K562 (cell line): ENCODE measurements around the gene TEP1. TPM values are rescaled to one million over a fixed set of nuclear protein-coding genes. Genes with fewer than 3 reads are reported as not detected.

ENCODE experiments used
- ATAC-seq: fragments of 200-7000 bp; cut with Tn5 transposase; 3 replicates; pipeline ENCODE4 v1.9.1; 2020; ENCODE audit warnings: moderate library complexity
- BruUV-seq: library from RNA; stranded (reverse); fragments of 400-500 nt; replicated peaks from 2 replicates; lab custom pipeline; 2021; lab: Mats Ljungman, UMichigan
- CTCF ChIA-PET: fragments of 300-600 bp; formaldehyde crosslinking; extraction: SDS; loops from one replicate; lab custom pipeline; 2021; ENCODE audit warnings: low intra/inter-chr PET ratio; lab: Yijun Ruan, JAX
- POLR2A ChIA-PET: fragments of 300-600, 350-650 bp; sonication (Branson Sonifier 250); formaldehyde crosslinking; extraction: SDS; loops from one replicate; lab custom pipeline; 2021; ENCODE audit warnings: antibody characterized with exemption, inconsistent platforms; lab: Yijun Ruan, JAX
- DNase-seq, 4 experiments: peaks; one replicate each; pipeline versions ENCODE4 v3.0.0 to v3.0.0-alpha.2; 2011 to 2018; ENCODE audit warnings: low spot score in 3 of 4, mixed read lengths in 3 of 4; ENCODE audit errors: extremely low read depth in 1 of 4
- FAIRE-seq: peaks from 2 replicates; lab custom pipeline; 2011; peaks lifted over from hg19 to GRCh38; lab: Jason Lieb, UNC
- H2AFZ ChIP-seq: 2 replicates; pipeline ENCODE4 v1.6.0; 2011; ENCODE audit warnings: low read depth, low read length, control low read depth, inconsistent platforms
- H3K27ac ChIP-seq: fragments of 200-600 bp; 3 replicates; pipeline ENCODE4 v1.8.0; 2011; ENCODE audit warnings: low read depth, mild to moderate bottlenecking, control low read depth, inconsistent platforms, low read length, moderate library complexity, mixed read lengths; ENCODE audit errors: extremely low read depth
- H3K27me3 ChIP-seq, 2 experiments: fragments of 300-600 bp in 1 of 2; 2 replicates in 1 of 2; 3 replicates in 1 of 2; pipeline versions ENCODE4 v1.6.0 to v1.8.0; 2011; ENCODE audit warnings: inconsistent platforms in 2 of 2, low read length in 2 of 2, mild to moderate bottlenecking in 1 of 2, mixed read lengths in 1 of 2, moderate library complexity in 1 of 2; ENCODE audit not compliant: control insufficient read depth in 2 of 2, insufficient read depth in 2 of 2
- H3K36me3 ChIP-seq: fragments of 300-600 bp; 3 replicates; pipeline ENCODE4 v1.8.0; 2011; ENCODE audit warnings: mild to moderate bottlenecking, low read length, inconsistent platforms; ENCODE audit not compliant: control insufficient read depth, insufficient read depth
- H3K4me1 ChIP-seq, 2 experiments: fragments of 200-600 bp in 1 of 2; replicated peaks in 1 of 2; 2 replicates in 1 of 2; 3 replicates in 1 of 2; pipeline versions ENCODE4 v1.5.1 to v1.8.0; 2011; ENCODE audit warnings: inconsistent platforms in 2 of 2, low read length in 2 of 2, mild to moderate bottlenecking in 1 of 2, mixed read lengths in 1 of 2, moderate library complexity in 1 of 2; ENCODE audit not compliant: control insufficient read depth in 2 of 2, insufficient read depth in 2 of 2
- H3K4me2 ChIP-seq: 2 replicates; pipeline ENCODE4 v1.6.1; 2011; ENCODE audit warnings: low read length, control low read depth, inconsistent platforms, mixed read lengths; ENCODE audit not compliant: insufficient read depth
- H3K4me3 ChIP-seq: fragments of 200-600 bp; sonication (generic), shearing (Covaris generic); 2 replicates; pipeline ENCODE4 v1.5.1; 2016; ENCODE audit warnings: control low read depth, inconsistent platforms
- H3K79me2 ChIP-seq: fragments of 200-600 bp; 3 replicates; pipeline ENCODE4 v1.8.0; 2011; ENCODE audit warnings: low read length, inconsistent platforms; ENCODE audit not compliant: control insufficient read depth, insufficient read depth
- H3K9ac ChIP-seq, 2 experiments: 2 replicates each; pipeline versions ENCODE4 v1.6.0 to v1.6.1; 2011; ENCODE audit warnings: low read depth in 2 of 2, low read length in 2 of 2, control low read depth in 1 of 2, inconsistent platforms in 1 of 2, mild to moderate bottlenecking in 1 of 2, mixed read lengths in 1 of 2; ENCODE audit not compliant: insufficient read depth in 1 of 2
- H3K9me1 ChIP-seq: one replicate; pipeline ENCODE4 v1.6.0; 2011; ENCODE audit warnings: inconsistent platforms, mild to moderate bottlenecking, low read length, moderate library complexity; ENCODE audit not compliant: control insufficient read depth, insufficient read depth
- H3K9me3 ChIP-seq: replicated peaks from 2 replicates; pipeline ENCODE4 v1.5.1; 2011; ENCODE audit warnings: low read depth, low read length, inconsistent platforms; ENCODE audit not compliant: control insufficient read depth, insufficient read depth
- H4K20me1 ChIP-seq: replicated peaks from 2 replicates; pipeline ENCODE4 v1.6.1; 2011; ENCODE audit warnings: low read length, inconsistent platforms, mixed read lengths; ENCODE audit not compliant: control insufficient read depth, insufficient read depth
- CTCF ChIP-seq, 3 experiments: IDR thresholded peaks in 2 of 3; conservative IDR thresholded peaks in 1 of 3; 2 replicates each; pipeline ENCODE4 v1.5.1; 2011 to 2012; ENCODE audit warnings: low read length in 3 of 3, mild to moderate bottlenecking in 3 of 3, control low read depth in 2 of 3, improper control_type of control experiment in 1 of 3, inconsistent platforms in 1 of 3, low read depth in 1 of 3, mixed read lengths in 1 of 3, moderate library complexity in 1 of 3; ENCODE audit not compliant: insufficient read depth in 2 of 3
- DACH1 ChIP-seq: fragments of 450-650 bp; IDR thresholded peaks from 2 replicates; pipeline ENCODE4 v1.6.1; 2018; ENCODE audit not compliant: partially characterized antibody
- ERF ChIP-seq: fragments of 450-650 bp; formaldehyde crosslinking; IDR thresholded peaks from 2 replicates; pipeline ENCODE4 v1.4.0; 2020; ENCODE audit warnings: mild to moderate bottlenecking, mixed read lengths
- LCOR ChIP-seq: sonication (generic); formaldehyde crosslinking; IDR thresholded peaks from 2 replicates; pipeline ENCODE4 v1.8.0; 2022; ENCODE audit warnings: mild to moderate bottlenecking, missing genetic modification reagents
- MAZ ChIP-seq, 2 experiments: fragments of 450-650 bp in 1 of 2; sonication (generic) in 1 of 2; formaldehyde crosslinking; IDR thresholded peaks in 1 of 2; conservative IDR thresholded peaks in 1 of 2; 2 replicates each; pipeline versions ENCODE4 v1.4.0 to v1.5.0; 2020; ENCODE audit warnings: mild to moderate bottlenecking in 1 of 2, missing genetic modification reagents in 1 of 2
- MECOM ChIP-seq: fragments of 250-450 bp; sonication (Bioruptor Pico); IDR thresholded peaks from 2 replicates; pipeline ENCODE4 v1.8.0; 2022; ENCODE audit warnings: inconsistent platforms
- MEF2D ChIP-seq: conservative IDR thresholded peaks from 2 replicates; pipeline ENCODE4 v1.6.1; 2016; ENCODE audit warnings: low read depth, missing genetic modification characterization, missing compliant biosample characterization
- NCOR1 ChIP-seq: fragments of 450-650 bp; IDR thresholded peaks from 2 replicates; pipeline ENCODE4 v1.6.1; 2016; ENCODE audit warnings: mild to moderate bottlenecking, moderate library complexity
- NR4A1 ChIP-seq, 2 experiments: fragments of 250-450 bp in 1 of 2; fragments of 450-650 bp in 1 of 2; sonication (Bioruptor Pico) in 1 of 2; IDR thresholded peaks; 2 replicates each; pipeline versions ENCODE4 v1.4.0 to v1.6.1; 2016 to 2020; ENCODE audit warnings: mild to moderate bottlenecking in 2 of 2, missing compliant biosample characterization in 1 of 2, missing genetic modification characterization in 1 of 2, moderate library complexity in 1 of 2
- POLR2AphosphoS5 ChIP-seq: IDR thresholded peaks from 2 replicates; pipeline ENCODE4 v1.6.1; 2011; ENCODE audit warnings: mild to moderate bottlenecking, low read depth, low read length, moderate library complexity; ENCODE audit not compliant: control insufficient read depth, insufficient read depth
- STAT5B ChIP-seq: fragments of 250-450 bp; sonication (Bioruptor Pico); IDR thresholded peaks from 2 replicates; pipeline ENCODE4 v1.8.0; 2021; ENCODE audit warnings: mild to moderate bottlenecking, inconsistent platforms
- ZFP1 ChIP-seq: fragments of 450-650 bp; formaldehyde crosslinking; IDR thresholded peaks from 2 replicates; pipeline ENCODE4 v1.4.0; 2020; ENCODE audit warnings: mild to moderate bottlenecking, mixed read lengths
- ZSCAN29 ChIP-seq: fragments of 450-650 bp; IDR thresholded peaks from 2 replicates; pipeline ENCODE4 v1.6.1; 2017
- WGBS: fragments of 100-300 bp; shearing (Covaris generic); methylation state at CpG from one replicate; pipeline ENCODE4 v1.1.6; 2016; ENCODE audit warnings: low coverage, mixed read lengths; ENCODE audit not compliant: insufficient coverage; ENCODE audit errors: missing lambda C conversion rate; 5-methylcytosine and 5-hydroxymethylcytosine counted together
- in situ Hi-C: fragments of 300-500 bp; cut with MboI; formaldehyde crosslinking; loops from 4 replicates; pipeline ENCODE4 v1.15.0; 2018; ENCODE audit warnings: inconsistent platforms, mixed read lengths
- intact Hi-C: fragments of 100-400 bp; cut with micrococcal nuclease; formaldehyde crosslinking; loops from 2 replicates; pipeline ENCODE4 v1.14.2; 2022
- polyA plus RNA-seq, 8 experiments: library from polyadenylated mRNA; depleted of rRNA in 4 of 8; stranded (reverse) in 5 of 8; unstranded in 3 of 8; fragments of >200 nt; fragmentation: Nextera tagmentation in 2 of 8; fragmentation: Illumina TruSeq in 1 of 8; extraction: Ambion mirVana in 2 of 8; extraction: Trizol in 1 of 8; gene quantifications; 2 replicates each; pipeline versions ENCODE4 v1.2.1 to v1.2.3, GENCODE V29; 2011 to 2014; ENCODE audit warnings: inconsistent platforms in 1 of 8, missing spikeins in 1 of 8
- total RNA-seq, 7 experiments: library from RNA; depleted of rRNA in 6 of 7; stranded (reverse); fragments of >200 nt in 6 of 7; fragmentation: Illumina TruSeq in 2 of 7; extraction: Trizol in 2 of 7; gene quantifications; 2 replicates each; pipeline versions ENCODE4 v1.2.1 to v1.2.3, GENCODE V29; 2011 to 2021; ENCODE audit warnings: low replicate concordance in 1 of 7

Gene TEP1
- total and polyA plus RNA-seq, 9 of the 15 experiments (the other 6 are each of a cell fraction or from before 2014, with no cell fraction given), result 1.0 to 12.2 (median 7.1) TPM

- TF ChIP-seq STAT5B (CRISPR knock-in tag) (no peak), NCOR1 (no peak), ERF (CRISPR knock-in tag) (no peak), MEF2D (tag) (no peak), ZSCAN29 (no peak)
Observed at GRCh38 chr14:20384886-20385285, 28.4 kb downstream of the TEP1 start (continued).

- Histone ChIP-seq H3K4me3 (no peak overlapping the region), H2AFZ (no peak overlapping the region), H4K20me1 (no peaks in the 10 kb centered on the region), H3K9me1 (no peaks in the 10 kb centered on the region), H3K9me3 (no peaks in the 10 kb centered on the region), H3K9ac (no peak overlapping the region), H3K4me2 (no peak overlapping the region), H3K27me3 (no peaks in the 10 kb centered on the region), H3K27ac (no peak overlapping the region), H3K4me1 (no peaks in the 10 kb centered on the region), H3K79me2 (no peaks in the 10 kb centered on the region), H3K36me3 (peaks cover 40% of the 10 kb centered on the region; the same call in 1 of the 3 replicates)
- 82% methylated on average over 3 of the region's 7 CpGs for WGBS
- ChIA-PET POLR2A (interaction anchor here (0.6 kb wide), 1 partner anchor 9 kb away, joined by 3 read pairs; no protein-coding TSS in a partner anchor), CTCF (no interaction called here)
- intact Hi-C loops (no loop called here), in situ Hi-C loops (no loop called here)
- FAIRE-seq, result no peak
- ATAC-seq, result no peak
- BruUV-seq, result no TSS peak
- no peak for DNase-seq
- TF ChIP-seq MAZ (CRISPR knock-in tag; conservative IDR thresholded peaks at IDR 0.05 in 1 of 2, IDR thresholded peaks at IDR 0.05 in 1 of 2), result no peak
- no peak for TF ChIP-seq NR4A1 (CRISPR knock-in tag; IDR thresholded peaks at IDR 0.05)
- TF ChIP-seq NR4A1 (tag; IDR thresholded peaks at IDR 0.05), result no peak
- no peak for TF ChIP-seq ZFP1
- no peak for TF ChIP-seq DACH1
- no peak for TF ChIP-seq LCOR (CRISPR knock-in tag)
- no peak for TF ChIP-seq CTCF (IDR thresholded peaks at IDR 0.05 in 2 of 3, conservative IDR thresholded peaks at IDR 0.05 in 1 of 3; ENCODE audit: insufficient read depth in 2 of 3, low read depth in 1 of 3, low read length in 3 of 3)
- TF ChIP-seq MECOM (CRISPR knock-in tag), result no peak
- no peak for TF ChIP-seq ERF (CRISPR knock-in tag)
- TF ChIP-seq POLR2AphosphoS5, result no peak
Observed at GRCh38 chr14:20384321-20384720, 29.0 kb downstream of the TEP1 start.
